Dedifferentiated amniotic fluid mesenchymal stem cell (primary cell): ENCODE results near the gene MEIS2.

Experiments used
- DNase-seq: peaks from one replicate; pipeline ENCODE4 v3.0.0-alpha.2; 2016; ENCODE audit errors: extremely low spot score

MEIS2 gene

GRCh38 chr15:37100109-37100965 lies at the start of gene MEIS2:
Gene MEIS2 (minus strand): TSS chr15:37100549. CDS start chr15:37099466, 1,083 bp downstream.
- DNase-seq, result peak; percentile 91

GRCh38 chr15:37149146-37149545 lies 48.8 kb upstream of the MEIS2 start:
- no peak for DNase-seq

GRCh38 chr15:37148714-37149113 lies 48.4 kb upstream of the MEIS2 start:
- DNase-seq, result no peak

DNA sequence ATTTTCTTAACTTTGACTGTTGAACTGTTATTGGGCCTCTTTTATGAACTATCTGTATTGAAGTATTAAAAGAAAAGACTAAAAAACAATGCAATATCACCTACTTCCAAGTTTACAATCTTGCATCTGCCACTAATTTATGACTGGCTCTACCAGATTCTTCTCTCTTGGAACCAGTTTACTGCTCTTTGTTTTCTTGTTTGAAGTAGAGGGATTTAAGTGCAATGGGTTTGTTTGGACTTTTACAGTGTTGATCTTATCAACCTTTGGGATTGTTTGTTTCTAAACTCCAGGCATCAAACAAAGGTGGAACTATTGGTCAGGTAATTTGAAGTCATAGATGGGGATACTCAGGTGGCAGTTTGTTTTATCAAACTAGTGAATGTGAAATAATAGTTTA lies 43.0 kb upstream of the MEIS2 start:
- no peak for DNase-seq

DNA sequence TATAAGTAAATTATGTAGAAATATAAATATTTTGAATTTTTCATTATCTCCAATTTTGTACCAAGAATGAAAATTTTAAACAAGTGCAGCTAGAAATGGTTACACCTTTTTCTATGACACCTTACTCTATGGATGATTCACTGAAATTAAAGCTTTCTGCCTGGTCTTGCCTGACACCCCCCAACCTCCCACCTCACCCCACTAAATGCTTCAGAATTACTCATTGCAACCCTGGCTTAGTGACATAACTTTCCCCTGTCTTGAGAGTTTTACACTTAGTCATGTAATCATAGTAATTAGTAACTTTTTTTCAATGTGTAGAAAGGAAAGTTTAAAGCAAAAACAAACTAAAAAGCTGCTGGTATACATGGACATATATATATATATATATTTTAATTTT lies 42.0 kb upstream of the MEIS2 start:
- no peak for DNase-seq

GRCh38 chr15:37140531-37141058 lies 40.2 kb upstream of the MEIS2 start:
- no peak for DNase-seq

DNA sequence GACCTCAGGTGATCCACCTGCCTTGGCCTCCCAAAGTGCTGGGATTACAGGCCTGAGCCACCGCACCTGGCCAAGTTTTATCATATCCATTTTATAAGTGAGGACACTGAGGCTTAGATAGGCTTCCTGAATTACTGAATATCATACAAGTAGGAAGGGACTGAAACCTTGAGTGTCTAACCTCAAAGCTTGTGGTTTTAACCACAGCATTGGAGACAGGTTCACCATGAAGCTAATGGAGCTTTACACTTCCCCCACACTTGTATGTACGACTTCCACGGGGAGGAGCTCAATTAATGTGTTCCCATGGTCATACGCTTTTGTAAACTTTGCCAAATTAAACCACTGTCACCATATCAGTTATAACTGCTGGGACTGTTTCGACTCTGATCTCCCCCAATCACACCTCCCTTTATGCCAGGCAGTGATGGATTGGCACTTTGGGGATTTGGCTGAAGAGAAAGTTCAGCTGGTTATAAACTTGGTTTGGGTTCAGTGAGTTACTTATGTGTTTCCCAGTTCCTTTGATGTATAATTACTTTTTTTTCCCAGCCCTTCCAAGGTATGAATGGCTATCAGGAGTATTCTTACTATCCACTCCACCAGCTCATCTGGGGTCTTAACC lies 38.4 kb upstream of the MEIS2 start:
- DNase-seq, result no peak

DNA sequence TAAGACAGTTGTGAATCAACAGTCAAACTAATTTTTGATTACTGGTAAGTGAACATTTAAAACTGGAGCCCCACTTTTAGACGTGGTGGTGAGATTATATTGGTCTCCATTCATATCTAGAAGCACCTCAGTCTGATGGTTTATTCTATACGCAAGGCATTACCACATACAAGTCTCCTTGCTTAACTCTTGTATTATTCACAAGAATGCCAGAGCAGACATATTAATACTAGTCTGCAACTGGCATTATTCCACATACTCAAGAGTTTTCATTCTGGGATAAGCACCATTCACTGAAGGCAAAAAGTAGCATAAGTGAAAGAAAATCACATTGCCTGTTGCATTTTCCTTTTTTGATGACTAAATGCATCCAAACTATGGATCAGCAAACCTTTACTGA lies 36.9 kb upstream of the MEIS2 start:
- no peak for DNase-seq

DNA sequence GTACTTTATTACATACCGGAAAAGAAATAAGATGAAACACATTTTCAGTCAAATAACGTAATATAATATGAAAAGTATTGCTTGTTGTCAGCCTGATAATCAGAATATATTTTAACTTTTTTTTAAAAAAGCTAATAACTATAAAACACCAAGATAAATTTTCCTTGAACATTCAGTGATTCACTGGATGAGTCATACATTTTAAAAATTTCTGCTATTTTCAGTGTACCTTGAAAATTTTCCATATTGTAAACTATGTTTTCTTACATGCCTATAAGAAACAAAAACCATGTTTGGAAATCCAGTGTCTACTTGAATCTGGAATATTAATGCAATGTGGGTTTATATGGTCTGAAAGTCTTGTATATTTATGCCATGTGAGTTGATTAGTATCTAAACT lies 36.3 kb upstream of the MEIS2 start:
- no peak for DNase-seq

GRCh38 chr15:37135225-37135624 lies 34.9 kb upstream of the MEIS2 start:
- no peak for DNase-seq

- DNase-seq, result peak; percentile 61
Observed at GRCh38 chr15:37134699-37135131, 34.4 kb upstream of the MEIS2 start.

GRCh38 chr15:37134244-37134643 lies 33.9 kb upstream of the MEIS2 start:
- no peak for DNase-seq

DNA sequence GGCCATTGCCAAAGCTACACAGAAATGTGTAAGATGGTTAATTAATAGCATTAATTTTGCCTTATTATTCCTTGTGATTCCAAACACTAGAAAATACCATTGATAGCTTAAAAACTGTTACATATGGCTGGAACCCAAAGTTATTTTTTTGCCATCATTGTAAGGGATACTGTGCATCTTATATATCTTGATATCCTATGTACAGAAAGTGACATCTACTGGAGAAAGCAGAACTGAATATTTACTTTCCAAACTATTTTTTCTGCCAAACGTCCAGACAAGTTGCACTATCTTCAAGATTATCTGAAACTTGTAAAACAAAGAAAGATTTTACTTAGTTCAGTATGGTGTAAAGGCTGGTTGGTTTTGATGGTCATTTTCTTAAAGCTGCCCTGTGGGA lies 33.3 kb upstream of the MEIS2 start:
- DNase-seq, result peak; percentile 54

- DNase-seq, result no peak
Observed at GRCh38 chr15:37132826-37133417, 32.6 kb upstream of the MEIS2 start.

DNA sequence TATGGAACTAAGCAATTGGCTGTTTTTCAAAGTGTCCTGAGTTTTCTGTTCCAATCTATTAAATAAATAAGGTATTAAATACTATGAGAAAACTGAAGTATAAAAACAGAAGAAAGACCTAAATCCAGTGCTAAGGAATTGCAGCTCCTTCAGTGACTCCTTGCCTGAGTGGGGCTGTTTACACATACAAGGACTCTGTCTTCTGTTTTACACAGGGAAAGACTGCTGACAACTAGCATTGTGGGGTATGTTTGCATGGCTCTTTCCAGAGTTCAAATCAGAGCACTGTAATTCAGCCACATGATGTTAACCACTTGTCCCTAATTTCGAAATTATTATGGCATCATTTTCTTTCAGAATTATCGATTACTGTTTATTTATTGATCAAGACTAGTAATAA lies 31.3 kb upstream of the MEIS2 start:
- no peak for DNase-seq

- DNase-seq, result no peak
Observed at GRCh38 chr15:37130356-37130755, 30.0 kb upstream of the MEIS2 start.

GRCh38 chr15:37125143-37125542 lies 24.8 kb upstream of the MEIS2 start:
- DNase-seq, result peak; percentile 44

- no peak for DNase-seq
Observed at GRCh38 chr15:37124331-37124730, 24.0 kb upstream of the MEIS2 start.

GRCh38 chr15:37122703-37123102 lies 22.4 kb upstream of the MEIS2 start:
- DNase-seq, result no peak

GRCh38 chr15:37121492-37121891 lies 21.1 kb upstream of the MEIS2 start:
- DNase-seq, result no peak

- no peak for DNase-seq
Observed at GRCh38 chr15:37117030-37117429, 16.7 kb upstream of the MEIS2 start.

DNA sequence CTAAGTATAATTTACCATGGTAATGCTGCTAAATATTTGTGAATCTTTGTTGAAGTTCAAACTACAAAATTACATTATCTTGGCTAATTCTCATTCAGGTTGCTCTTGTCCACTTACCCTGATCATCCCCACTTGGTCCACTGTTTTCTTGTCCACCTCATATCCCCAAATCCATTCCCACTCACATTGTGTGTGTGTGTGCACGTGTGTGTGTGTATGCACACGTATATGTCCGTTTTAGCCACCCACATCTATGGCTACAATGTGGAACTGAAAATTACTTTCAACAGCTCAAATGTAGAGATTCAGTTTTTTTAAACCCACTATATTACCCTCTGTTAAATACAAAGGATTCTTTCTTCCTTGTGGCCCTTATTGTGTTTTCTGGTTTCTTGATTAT lies 15.2 kb upstream of the MEIS2 start:
- DNase-seq, result no peak
